ENCODE measurements around the gene RCL1.

DNA sequence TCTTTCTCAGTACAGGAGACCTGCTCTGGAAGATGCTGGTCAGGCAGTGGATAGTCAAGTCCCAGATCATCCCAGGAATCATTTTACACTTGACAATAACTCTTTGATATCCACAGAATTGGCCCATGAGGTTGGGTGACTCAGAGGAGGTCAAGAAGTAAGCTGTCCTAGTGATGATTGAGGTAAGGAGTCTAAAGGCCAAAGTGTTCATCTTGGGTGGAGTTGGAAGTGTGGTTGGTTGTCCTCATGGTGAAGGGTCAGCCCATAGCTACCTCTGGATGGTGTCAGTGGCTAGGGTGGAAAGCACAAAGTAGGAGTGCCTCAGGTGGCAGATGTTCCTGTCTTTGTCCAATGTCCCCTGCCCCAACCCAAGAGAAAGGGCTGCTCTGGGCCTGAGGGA, 24.1 kb upstream of the RCL1 start:
- TF ChIP-seq, protein P1, sequence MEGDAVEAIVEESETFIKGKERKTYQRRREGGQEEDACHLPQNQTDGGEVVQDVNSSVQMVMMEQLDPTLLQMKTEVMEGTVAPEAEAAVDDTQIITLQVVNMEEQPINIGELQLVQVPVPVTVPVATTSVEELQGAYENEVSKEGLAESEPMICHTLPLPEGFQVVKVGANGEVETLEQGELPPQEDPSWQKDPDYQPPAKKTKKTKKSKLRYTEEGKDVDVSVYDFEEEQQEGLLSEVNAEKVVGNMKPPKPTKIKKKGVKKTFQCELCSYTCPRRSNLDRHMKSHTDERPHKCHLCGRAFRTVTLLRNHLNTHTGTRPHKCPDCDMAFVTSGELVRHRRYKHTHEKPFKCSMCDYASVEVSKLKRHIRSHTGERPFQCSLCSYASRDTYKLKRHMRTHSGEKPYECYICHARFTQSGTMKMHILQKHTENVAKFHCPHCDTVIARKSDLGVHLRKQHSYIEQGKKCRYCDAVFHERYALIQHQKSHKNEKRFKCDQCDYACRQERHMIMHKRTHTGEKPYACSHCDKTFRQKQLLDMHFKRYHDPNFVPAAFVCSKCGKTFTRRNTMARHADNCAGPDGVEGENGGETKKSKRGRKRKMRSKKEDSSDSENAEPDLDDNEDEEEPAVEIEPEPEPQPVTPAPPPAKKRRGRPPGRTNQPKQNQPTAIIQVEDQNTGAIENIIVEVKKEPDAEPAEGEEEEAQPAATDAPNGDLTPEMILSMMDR (IDR thresholded peaks at IDR 0.05; ENCODE audit: borderline replicate concordance, extremely low read depth, low read length, poor library complexity, severe bottlenecking): no peak
- no peak for TF ChIP-seq EZH2 (IDR thresholded peaks at IDR 0.05; ENCODE audit: borderline replicate concordance, low read depth, low read length, severe bottlenecking)

Data from DND-41 (cell line).